K562 (cell line): ENCODE data around the gene DCHS2. TPM values are rescaled to one million over a fixed set of nuclear protein-coding genes. Genes with fewer than 3 reads are reported as not detected.
A peak's percentile ranks its signal among the peaks of the same experiment; 100 is the strongest.

ENCODE experiments used
- ATAC-seq: fragments of 200-7000 bp; cut with Tn5 transposase; 3 replicates; pipeline ENCODE4 v1.9.1; 2020; ENCODE audit warnings: moderate library complexity
- BruUV-seq: library from RNA; stranded (reverse); fragments of 400-500 nt; replicated peaks from 2 replicates; lab custom pipeline; 2021; lab: Mats Ljungman, UMichigan
- CTCF ChIA-PET: fragments of 300-600 bp; formaldehyde crosslinking; extraction: SDS; loops from one replicate; lab custom pipeline; 2021; ENCODE audit warnings: low intra/inter-chr PET ratio; lab: Yijun Ruan, JAX
- POLR2A ChIA-PET: fragments of 300-600, 350-650 bp; sonication (Branson Sonifier 250); formaldehyde crosslinking; extraction: SDS; loops from one replicate; lab custom pipeline; 2021; ENCODE audit warnings: antibody characterized with exemption, inconsistent platforms; lab: Yijun Ruan, JAX
- DNase-seq, 4 experiments: peaks; one replicate each; pipeline versions ENCODE4 v3.0.0 to v3.0.0-alpha.2; 2011 to 2018; ENCODE audit warnings: low spot score in 3 of 4, mixed read lengths in 3 of 4; ENCODE audit errors: extremely low read depth in 1 of 4
- FAIRE-seq: peaks from 2 replicates; lab custom pipeline; 2011; peaks lifted over from hg19 to GRCh38; lab: Jason Lieb, UNC
- H2AFZ ChIP-seq: 2 replicates; pipeline ENCODE4 v1.6.0; 2011; ENCODE audit warnings: low read depth, low read length, control low read depth, inconsistent platforms
- H3K27ac ChIP-seq: fragments of 200-600 bp; 3 replicates; pipeline ENCODE4 v1.8.0; 2011; ENCODE audit warnings: low read depth, mild to moderate bottlenecking, control low read depth, inconsistent platforms, low read length, moderate library complexity, mixed read lengths; ENCODE audit errors: extremely low read depth
- H3K27me3 ChIP-seq, 2 experiments: fragments of 300-600 bp in 1 of 2; 2 replicates in 1 of 2; 3 replicates in 1 of 2; pipeline versions ENCODE4 v1.6.0 to v1.8.0; 2011; ENCODE audit warnings: inconsistent platforms in 2 of 2, low read length in 2 of 2, mild to moderate bottlenecking in 1 of 2, mixed read lengths in 1 of 2, moderate library complexity in 1 of 2; ENCODE audit not compliant: control insufficient read depth in 2 of 2, insufficient read depth in 2 of 2
- H3K36me3 ChIP-seq: fragments of 300-600 bp; 3 replicates; pipeline ENCODE4 v1.8.0; 2011; ENCODE audit warnings: mild to moderate bottlenecking, low read length, inconsistent platforms; ENCODE audit not compliant: control insufficient read depth, insufficient read depth
- H3K4me1 ChIP-seq, 2 experiments: fragments of 200-600 bp in 1 of 2; replicated peaks in 1 of 2; 2 replicates in 1 of 2; 3 replicates in 1 of 2; pipeline versions ENCODE4 v1.5.1 to v1.8.0; 2011; ENCODE audit warnings: inconsistent platforms in 2 of 2, low read length in 2 of 2, mild to moderate bottlenecking in 1 of 2, mixed read lengths in 1 of 2, moderate library complexity in 1 of 2; ENCODE audit not compliant: control insufficient read depth in 2 of 2, insufficient read depth in 2 of 2
- H3K4me2 ChIP-seq: 2 replicates; pipeline ENCODE4 v1.6.1; 2011; ENCODE audit warnings: low read length, control low read depth, inconsistent platforms, mixed read lengths; ENCODE audit not compliant: insufficient read depth
- H3K4me3 ChIP-seq: fragments of 200-600 bp; sonication (generic), shearing (Covaris generic); 2 replicates; pipeline ENCODE4 v1.5.1; 2016; ENCODE audit warnings: control low read depth, inconsistent platforms
- H3K79me2 ChIP-seq: fragments of 200-600 bp; 3 replicates; pipeline ENCODE4 v1.8.0; 2011; ENCODE audit warnings: low read length, inconsistent platforms; ENCODE audit not compliant: control insufficient read depth, insufficient read depth
- H3K9ac ChIP-seq, 2 experiments: 2 replicates each; pipeline versions ENCODE4 v1.6.0 to v1.6.1; 2011; ENCODE audit warnings: low read depth in 2 of 2, low read length in 2 of 2, control low read depth in 1 of 2, inconsistent platforms in 1 of 2, mild to moderate bottlenecking in 1 of 2, mixed read lengths in 1 of 2; ENCODE audit not compliant: insufficient read depth in 1 of 2
- H3K9me1 ChIP-seq: one replicate; pipeline ENCODE4 v1.6.0; 2011; ENCODE audit warnings: inconsistent platforms, mild to moderate bottlenecking, low read length, moderate library complexity; ENCODE audit not compliant: control insufficient read depth, insufficient read depth
- H3K9me3 ChIP-seq: replicated peaks from 2 replicates; pipeline ENCODE4 v1.5.1; 2011; ENCODE audit warnings: low read depth, low read length, inconsistent platforms; ENCODE audit not compliant: control insufficient read depth, insufficient read depth
- H4K20me1 ChIP-seq: replicated peaks from 2 replicates; pipeline ENCODE4 v1.6.1; 2011; ENCODE audit warnings: low read length, inconsistent platforms, mixed read lengths; ENCODE audit not compliant: control insufficient read depth, insufficient read depth
- FOSL1 ChIP-seq: fragments of 200-800 bp; sonication (Bioruptor generic); conservative IDR thresholded peaks from 2 replicates; pipeline ENCODE4 v1.6.1; 2016; ENCODE audit warnings: missing genetic modification characterization, missing compliant biosample characterization
- ILK ChIP-seq: fragments of 450-650 bp; IDR thresholded peaks from 2 replicates; pipeline ENCODE4 v1.6.1; 2016; ENCODE audit warnings: missing genetic modification characterization, low read depth, mild to moderate bottlenecking, missing compliant biosample characterization, moderate library complexity, borderline replicate concordance
- KAT7 ChIP-seq: sonication (generic); formaldehyde crosslinking; IDR thresholded peaks from 2 replicates; pipeline ENCODE4 v1.8.0; 2022; ENCODE audit warnings: missing genetic modification reagents, mild to moderate bottlenecking, borderline replicate concordance
- LEF1 ChIP-seq: fragments of 450-650 bp; IDR thresholded peaks from 2 replicates; pipeline ENCODE4 v1.6.1; 2016; ENCODE audit warnings: mild to moderate bottlenecking
- MYBL2 ChIP-seq, 2 experiments: fragments of 450-650 bp in 1 of 2; sonication (generic) in 1 of 2; formaldehyde crosslinking in 1 of 2; IDR thresholded peaks; 2 replicates each; pipeline versions ENCODE4 v1.6.1 to v1.8.1; 2017 to 2022; ENCODE audit warnings: borderline replicate concordance in 1 of 2, inconsistent platforms in 1 of 2, low read depth in 1 of 2, mild to moderate bottlenecking in 1 of 2, missing genetic modification reagents in 1 of 2, moderate library complexity in 1 of 2
- NR2C1 ChIP-seq, 2 experiments: fragments of 450-650 bp; IDR thresholded peaks; 2 replicates each; pipeline ENCODE4 v1.6.1; 2017; ENCODE audit warnings: mild to moderate bottlenecking in 2 of 2, antibody characterized with exemption in 1 of 2, inconsistent platforms in 1 of 2, missing compliant biosample characterization in 1 of 2, missing genetic modification characterization in 1 of 2
- NR4A1 ChIP-seq, 2 experiments: fragments of 250-450 bp in 1 of 2; fragments of 450-650 bp in 1 of 2; sonication (Bioruptor Pico) in 1 of 2; IDR thresholded peaks; 2 replicates each; pipeline versions ENCODE4 v1.4.0 to v1.6.1; 2016 to 2020; ENCODE audit warnings: mild to moderate bottlenecking in 2 of 2, missing compliant biosample characterization in 1 of 2, missing genetic modification characterization in 1 of 2, moderate library complexity in 1 of 2
- SMARCE1 ChIP-seq: fragments of 450-650 bp; IDR thresholded peaks from 2 replicates; pipeline ENCODE4 v1.7.1; 2016; ENCODE audit warnings: mild to moderate bottlenecking
- SRSF9 ChIP-seq: fragments of 200-400 bp; formaldehyde crosslinking; IDR thresholded peaks from 2 replicates; pipeline ENCODE4 v1.6.1; 2017; ENCODE audit warnings: low read depth, low read length, borderline replicate concordance
- TEAD1 ChIP-seq, 2 experiments: fragments of 450-650 bp in 1 of 2; sonication (generic) in 1 of 2; formaldehyde crosslinking; IDR thresholded peaks; 2 replicates each; pipeline versions ENCODE4 v1.4.0 to v1.8.0; 2020 to 2022; ENCODE audit warnings: mild to moderate bottlenecking in 2 of 2, missing genetic modification reagents in 1 of 2
- TGIF2 ChIP-seq: sonication (generic); formaldehyde crosslinking; IDR thresholded peaks from 2 replicates; pipeline ENCODE4 v1.8.1; 2022; ENCODE audit warnings: mild to moderate bottlenecking, missing genetic modification reagents, moderate library complexity
- ZKSCAN3 ChIP-seq: fragments of 250-450 bp; sonication (Bioruptor Pico); IDR thresholded peaks from 2 replicates; pipeline ENCODE4 v1.4.0; 2020
- ZNF398 ChIP-seq: fragments of 250-450 bp; sonication (Bioruptor Pico); IDR thresholded peaks from 2 replicates; pipeline ENCODE4 v1.8.0; 2021; ENCODE audit warnings: moderate library complexity, mild to moderate bottlenecking, inconsistent platforms
- ZNF561 ChIP-seq: fragments of 450-650 bp; formaldehyde crosslinking; conservative IDR thresholded peaks from 2 replicates; pipeline ENCODE4 v1.4.0; 2020; ENCODE audit warnings: mild to moderate bottlenecking, moderate library complexity
- WGBS: fragments of 100-300 bp; shearing (Covaris generic); methylation state at CpG from one replicate; pipeline ENCODE4 v1.1.6; 2016; ENCODE audit warnings: low coverage, mixed read lengths; ENCODE audit not compliant: insufficient coverage; ENCODE audit errors: missing lambda C conversion rate; 5-methylcytosine and 5-hydroxymethylcytosine counted together
- in situ Hi-C: fragments of 300-500 bp; cut with MboI; formaldehyde crosslinking; loops from 4 replicates; pipeline ENCODE4 v1.15.0; 2018; ENCODE audit warnings: inconsistent platforms, mixed read lengths
- intact Hi-C: fragments of 100-400 bp; cut with micrococcal nuclease; formaldehyde crosslinking; loops from 2 replicates; pipeline ENCODE4 v1.14.2; 2022
- polyA plus RNA-seq, 8 experiments: library from polyadenylated mRNA; depleted of rRNA in 4 of 8; stranded (reverse) in 5 of 8; unstranded in 3 of 8; fragments of >200 nt; fragmentation: Nextera tagmentation in 2 of 8; fragmentation: Illumina TruSeq in 1 of 8; extraction: Ambion mirVana in 2 of 8; extraction: Trizol in 1 of 8; gene quantifications; 2 replicates each; pipeline versions ENCODE4 v1.2.1 to v1.2.3, GENCODE V29; 2011 to 2014; ENCODE audit warnings: inconsistent platforms in 1 of 8, missing spikeins in 1 of 8
- total RNA-seq, 7 experiments: library from RNA; depleted of rRNA in 6 of 7; stranded (reverse); fragments of >200 nt in 6 of 7; fragmentation: Illumina TruSeq in 2 of 7; extraction: Trizol in 2 of 7; gene quantifications; 2 replicates each; pipeline versions ENCODE4 v1.2.1 to v1.2.3, GENCODE V29; 2011 to 2021; ENCODE audit warnings: low replicate concordance in 1 of 7
- TF ChIP-seq, protein P1 (sequence below): sonication (generic); IDR thresholded peaks from 2 replicates; pipeline ENCODE4 v1.6.1; 2016
- TF ChIP-seq, protein P2 (sequence below): sonication (generic); formaldehyde crosslinking; IDR thresholded peaks from 2 replicates; pipeline ENCODE4 v1.8.1; 2023; ENCODE audit warnings: mild to moderate bottlenecking, missing genetic modification reagents

The DCHS2 gene
- total and polyA plus RNA-seq, 9 of the 15 experiments (the other 6 are each of a cell fraction or from before 2014, with no cell fraction given): 0.49 to 7.1 (median 5.3) TPM

DNA sequence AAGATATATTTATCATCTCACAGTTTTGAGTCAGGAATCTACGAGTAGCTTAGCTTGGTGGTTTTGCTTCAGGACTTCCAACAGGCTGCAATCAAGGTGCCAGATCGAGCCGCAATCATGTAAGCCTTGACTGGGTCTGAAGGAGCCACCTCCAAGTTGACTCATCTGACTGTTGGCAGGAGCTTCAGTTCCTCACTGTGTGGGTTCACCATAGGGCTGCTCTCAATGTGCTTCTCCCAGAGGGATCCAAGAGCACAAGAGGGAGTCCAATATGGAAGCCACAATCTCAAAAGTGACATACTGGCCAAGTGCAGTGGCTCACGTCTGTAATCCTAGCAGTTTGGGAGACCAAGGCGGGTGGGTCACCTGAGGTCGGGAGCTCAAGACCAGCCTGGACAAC lies 26.5 kb downstream of the DCHS2 start:
- Histone ChIP-seq H4K20me1 (no peaks in the 10 kb centered on the region), H3K36me3 (0 out of 3 replicates have a peak, but pooled peaks cover 2% of the 10 kb centered on the region), H3K4me1 (peaks cover 0 to 20% of the 10 kb centered on the region in 2 experiments; a peak in 3 of 5 replicates), H3K4me2 (peak overlapping the region; percentile 66; the same call in 1 of the 2 replicates), H3K27me3 (no peaks in the 10 kb centered on the region), H3K79me2 (peaks cover 44% of the 10 kb centered on the region), H3K9me1 (no peaks in the 10 kb centered on the region), H3K9me3 (no peaks in the 10 kb centered on the region), H3K9ac (peak overlapping the region in 1 of 2 experiments; percentile 72; a peak in 3 of 4 replicates), H2AFZ (peak overlapping the region; percentile 87), H3K27ac (peak overlapping the region; percentile 83), H3K4me3 (peak overlapping the region; percentile 31; the same call in 1 of the 2 replicates)
- peak in 3 of 4 experiments; percentile 24 to 69 (median 46) for DNase-seq
- 25% methylated on average over 3 of the region's 6 CpGs for WGBS
- FAIRE-seq: peak; percentile 67
- intact Hi-C loops (no loop called here), in situ Hi-C loops (no loop called here)
- peak; percentile 68 for ATAC-seq
- ChIA-PET CTCF (no interaction called here), POLR2A (interaction anchor here (0.6 to 2.6 kb wide), 5 partner anchors 8 to 91 kb away, joined by 3 to 11 read pairs (median 5); no protein-coding TSS in a partner anchor)
- no TSS peak for BruUV-seq
- TF ChIP-seq ZNF561 (no peak), LEF1 (no peak), ZKSCAN3 (CRISPR knock-in tag) (no peak), TGIF2 (CRISPR knock-in tag) (no peak), MYBL2 (IDR thresholded peaks at IDR 0.05; ENCODE audit: low read depth) (no peak), MYBL2 (CRISPR knock-in tag; IDR thresholded peaks at IDR 0.05; ENCODE audit: borderline replicate concordance) (no peak), KAT7 (CRISPR knock-in tag) (no peak), NR2C1 (IDR thresholded peaks at IDR 0.05) (no peak), NR2C1 (tag; IDR thresholded peaks at IDR 0.05) (peak; percentile 50; the same call in 1 of the 2 replicates), SRSF9 (no peak), TEAD1 (CRISPR knock-in tag; IDR thresholded peaks at IDR 0.05) (no peak), ILK (tag) (no peak), ZNF398 (CRISPR knock-in tag) (no peak), NR4A1 (CRISPR knock-in tag; IDR thresholded peaks at IDR 0.05) (no peak), NR4A1 (tag; IDR thresholded peaks at IDR 0.05) (peak; percentile 55; the same call in 1 of the 2 replicates), FOSL1 (tag) (peak; percentile 77), SMARCE1 (no peak)
- TF ChIP-seq, protein P1, sequence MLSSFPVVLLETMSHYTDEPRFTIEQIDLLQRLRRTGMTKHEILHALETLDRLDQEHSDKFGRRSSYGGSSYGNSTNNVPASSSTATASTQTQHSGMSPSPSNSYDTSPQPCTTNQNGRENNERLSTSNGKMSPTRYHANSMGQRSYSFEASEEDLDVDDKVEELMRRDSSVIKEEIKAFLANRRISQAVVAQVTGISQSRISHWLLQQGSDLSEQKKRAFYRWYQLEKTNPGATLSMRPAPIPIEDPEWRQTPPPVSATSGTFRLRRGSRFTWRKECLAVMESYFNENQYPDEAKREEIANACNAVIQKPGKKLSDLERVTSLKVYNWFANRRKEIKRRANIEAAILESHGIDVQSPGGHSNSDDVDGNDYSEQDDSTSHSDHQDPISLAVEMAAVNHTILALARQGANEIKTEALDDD: 0 out of 2 replicates have a peak, but pooled peaks have one; percentile 27
- TF ChIP-seq, protein P2, sequence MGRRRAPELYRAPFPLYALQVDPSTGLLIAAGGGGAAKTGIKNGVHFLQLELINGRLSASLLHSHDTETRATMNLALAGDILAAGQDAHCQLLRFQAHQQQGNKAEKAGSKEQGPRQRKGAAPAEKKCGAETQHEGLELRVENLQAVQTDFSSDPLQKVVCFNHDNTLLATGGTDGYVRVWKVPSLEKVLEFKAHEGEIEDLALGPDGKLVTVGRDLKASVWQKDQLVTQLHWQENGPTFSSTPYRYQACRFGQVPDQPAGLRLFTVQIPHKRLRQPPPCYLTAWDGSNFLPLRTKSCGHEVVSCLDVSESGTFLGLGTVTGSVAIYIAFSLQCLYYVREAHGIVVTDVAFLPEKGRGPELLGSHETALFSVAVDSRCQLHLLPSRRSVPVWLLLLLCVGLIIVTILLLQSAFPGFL: no peak
